Measurements from ENCODE around the gene ATN1.

- TF ChIP-seq POLR2AphosphoS5 (IDR thresholded peaks at IDR 0.05) (no peak), CTCF (IDR thresholded peaks at IDR 0.05) (no peak)
Observed at GRCh38 chr12:6946033-6946919, 18.5 kb downstream of the ATN1 start.
